Measurements from ENCODE around the gene CNN1.

GRCh38 chr19:11519138-11519537, 19.5 kb upstream of the CNN1 start:
- no peak for TF ChIP-seq CTCF (IDR thresholded peaks at IDR 0.05; ENCODE audit: low read length)
- no peak for TF ChIP-seq EZH2 (optimal IDR thresholded peaks at IDR 0.05; ENCODE audit: low read depth, low read length)
- no peak for TF ChIP-seq EZH2phosphoT487 (IDR thresholded peaks at IDR 0.05; ENCODE audit: low read length)
